ENCODE data around the gene NLRP1. TPM values are rescaled to one million over a fixed set of nuclear protein-coding genes. Genes with fewer than 3 reads are reported as not detected.

Gene NLRP1
- total and polyA plus RNA-seq, 2 of the 13 experiments (the other 11 are each of a cell fraction or from before 2014, with no cell fraction given): 3.4 to 3.7 TPM

GRCh38 chr17:5500589-5501391 lies 83.5 kb downstream of the NLRP1 start (continued):
- TF ChIP-seq, protein P1, sequence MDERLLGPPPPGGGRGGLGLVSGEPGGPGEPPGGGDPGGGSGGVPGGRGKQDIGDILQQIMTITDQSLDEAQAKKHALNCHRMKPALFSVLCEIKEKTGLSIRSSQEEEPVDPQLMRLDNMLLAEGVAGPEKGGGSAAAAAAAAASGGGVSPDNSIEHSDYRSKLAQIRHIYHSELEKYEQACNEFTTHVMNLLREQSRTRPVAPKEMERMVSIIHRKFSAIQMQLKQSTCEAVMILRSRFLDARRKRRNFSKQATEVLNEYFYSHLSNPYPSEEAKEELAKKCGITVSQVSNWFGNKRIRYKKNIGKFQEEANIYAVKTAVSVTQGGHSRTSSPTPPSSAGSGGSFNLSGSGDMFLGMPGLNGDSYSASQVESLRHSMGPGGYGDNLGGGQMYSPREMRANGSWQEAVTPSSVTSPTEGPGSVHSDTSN (CRISPR knock-in tag; IDR thresholded peaks at IDR 0.05): no peak
- TF ChIP-seq, protein P2, sequence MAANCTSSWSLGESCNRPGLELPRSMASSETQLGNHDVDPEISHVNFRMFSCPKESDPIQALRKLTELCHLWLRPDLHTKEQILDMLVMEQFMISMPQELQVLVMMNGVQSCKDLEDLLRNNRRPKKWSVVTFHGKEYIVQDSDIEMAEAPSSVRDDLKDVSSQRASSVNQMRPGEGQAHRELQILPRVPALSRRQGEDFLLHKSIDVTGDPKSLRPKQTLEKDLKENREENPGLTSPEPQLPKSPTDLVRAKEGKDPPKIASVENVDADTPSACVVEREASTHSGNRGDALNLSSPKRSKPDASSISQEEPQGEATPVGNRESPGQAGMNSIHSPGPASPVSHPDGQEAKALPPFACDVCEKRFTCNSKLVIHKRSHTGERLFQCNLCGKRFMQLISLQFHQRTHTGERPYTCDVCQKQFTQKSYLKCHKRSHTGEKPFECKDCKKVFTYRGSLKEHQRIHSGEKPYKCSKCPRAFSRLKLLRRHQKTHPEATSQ (CRISPR knock-in tag; IDR thresholded peaks at IDR 0.05; ENCODE audit: borderline replicate concordance): no peak
- TF ChIP-seq, protein P3, sequence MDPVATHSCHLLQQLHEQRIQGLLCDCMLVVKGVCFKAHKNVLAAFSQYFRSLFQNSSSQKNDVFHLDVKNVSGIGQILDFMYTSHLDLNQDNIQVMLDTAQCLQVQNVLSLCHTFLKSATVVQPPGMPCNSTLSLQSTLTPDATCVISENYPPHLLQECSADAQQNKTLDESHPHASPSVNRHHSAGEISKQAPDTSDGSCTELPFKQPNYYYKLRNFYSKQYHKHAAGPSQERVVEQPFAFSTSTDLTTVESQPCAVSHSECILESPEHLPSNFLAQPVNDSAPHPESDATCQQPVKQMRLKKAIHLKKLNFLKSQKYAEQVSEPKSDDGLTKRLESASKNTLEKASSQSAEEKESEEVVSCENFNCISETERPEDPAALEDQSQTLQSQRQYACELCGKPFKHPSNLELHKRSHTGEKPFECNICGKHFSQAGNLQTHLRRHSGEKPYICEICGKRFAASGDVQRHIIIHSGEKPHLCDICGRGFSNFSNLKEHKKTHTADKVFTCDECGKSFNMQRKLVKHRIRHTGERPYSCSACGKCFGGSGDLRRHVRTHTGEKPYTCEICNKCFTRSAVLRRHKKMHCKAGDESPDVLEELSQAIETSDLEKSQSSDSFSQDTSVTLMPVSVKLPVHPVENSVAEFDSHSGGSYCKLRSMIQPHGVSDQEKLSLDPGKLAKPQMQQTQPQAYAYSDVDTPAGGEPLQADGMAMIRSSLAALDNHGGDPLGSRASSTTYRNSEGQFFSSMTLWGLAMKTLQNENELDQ (CRISPR knock-in tag; IDR thresholded peaks at IDR 0.05; ENCODE audit: borderline replicate concordance): no peak
- TF ChIP-seq ZNF263 (CRISPR knock-in tag; IDR thresholded peaks at IDR 0.05) (no peak), ZMYM2 (CRISPR knock-in tag; IDR thresholded peaks at IDR 0.05) (0 out of 2 replicates have a peak, but pooled peaks have one; percentile 37), TFDP2 (CRISPR knock-in tag; IDR thresholded peaks at IDR 0.05) (no peak), ETV6 (CRISPR knock-in tag; conservative IDR thresholded peaks at IDR 0.05) (no peak), ZNF382 (CRISPR knock-in tag; IDR thresholded peaks at IDR 0.05; ENCODE audit: borderline replicate concordance) (no peak), SAP130 (CRISPR knock-in tag; IDR thresholded peaks at IDR 0.05; ENCODE audit: low read depth) (peak; percentile 76), MIER2 (CRISPR knock-in tag; IDR thresholded peaks at IDR 0.05) (no peak), ZNF432 (CRISPR knock-in tag; IDR thresholded peaks at IDR 0.05; ENCODE audit: borderline replicate concordance) (no peak), PRPF4 (IDR thresholded peaks at IDR 0.05; ENCODE audit: low read depth, low read length, poor library complexity, severe bottlenecking) (no peak), PAWR (CRISPR knock-in tag; IDR thresholded peaks at IDR 0.05; ENCODE audit: borderline replicate concordance) (no peak), IKZF4 (CRISPR knock-in tag; IDR thresholded peaks at IDR 0.05; ENCODE audit: borderline replicate concordance, low read depth, not compliant biosample characterization) (no peak)
- TF ChIP-seq, protein P4, sequence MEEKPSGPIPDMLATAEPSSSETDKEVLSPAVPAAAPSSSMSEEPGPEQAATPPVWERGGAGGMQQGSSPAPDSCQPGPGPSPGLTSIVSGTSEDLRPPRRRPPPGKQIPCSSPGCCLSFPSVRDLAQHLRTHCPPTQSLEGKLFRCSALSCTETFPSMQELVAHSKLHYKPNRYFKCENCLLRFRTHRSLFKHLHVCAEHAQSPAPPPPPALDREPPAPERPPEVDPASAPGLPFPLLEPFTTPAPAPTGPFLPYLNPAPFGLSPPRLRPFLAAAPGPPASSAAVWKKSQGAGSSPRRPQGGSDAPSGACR (CRISPR knock-in tag; IDR thresholded peaks at IDR 0.05): no peak
- TF ChIP-seq, protein P5, sequence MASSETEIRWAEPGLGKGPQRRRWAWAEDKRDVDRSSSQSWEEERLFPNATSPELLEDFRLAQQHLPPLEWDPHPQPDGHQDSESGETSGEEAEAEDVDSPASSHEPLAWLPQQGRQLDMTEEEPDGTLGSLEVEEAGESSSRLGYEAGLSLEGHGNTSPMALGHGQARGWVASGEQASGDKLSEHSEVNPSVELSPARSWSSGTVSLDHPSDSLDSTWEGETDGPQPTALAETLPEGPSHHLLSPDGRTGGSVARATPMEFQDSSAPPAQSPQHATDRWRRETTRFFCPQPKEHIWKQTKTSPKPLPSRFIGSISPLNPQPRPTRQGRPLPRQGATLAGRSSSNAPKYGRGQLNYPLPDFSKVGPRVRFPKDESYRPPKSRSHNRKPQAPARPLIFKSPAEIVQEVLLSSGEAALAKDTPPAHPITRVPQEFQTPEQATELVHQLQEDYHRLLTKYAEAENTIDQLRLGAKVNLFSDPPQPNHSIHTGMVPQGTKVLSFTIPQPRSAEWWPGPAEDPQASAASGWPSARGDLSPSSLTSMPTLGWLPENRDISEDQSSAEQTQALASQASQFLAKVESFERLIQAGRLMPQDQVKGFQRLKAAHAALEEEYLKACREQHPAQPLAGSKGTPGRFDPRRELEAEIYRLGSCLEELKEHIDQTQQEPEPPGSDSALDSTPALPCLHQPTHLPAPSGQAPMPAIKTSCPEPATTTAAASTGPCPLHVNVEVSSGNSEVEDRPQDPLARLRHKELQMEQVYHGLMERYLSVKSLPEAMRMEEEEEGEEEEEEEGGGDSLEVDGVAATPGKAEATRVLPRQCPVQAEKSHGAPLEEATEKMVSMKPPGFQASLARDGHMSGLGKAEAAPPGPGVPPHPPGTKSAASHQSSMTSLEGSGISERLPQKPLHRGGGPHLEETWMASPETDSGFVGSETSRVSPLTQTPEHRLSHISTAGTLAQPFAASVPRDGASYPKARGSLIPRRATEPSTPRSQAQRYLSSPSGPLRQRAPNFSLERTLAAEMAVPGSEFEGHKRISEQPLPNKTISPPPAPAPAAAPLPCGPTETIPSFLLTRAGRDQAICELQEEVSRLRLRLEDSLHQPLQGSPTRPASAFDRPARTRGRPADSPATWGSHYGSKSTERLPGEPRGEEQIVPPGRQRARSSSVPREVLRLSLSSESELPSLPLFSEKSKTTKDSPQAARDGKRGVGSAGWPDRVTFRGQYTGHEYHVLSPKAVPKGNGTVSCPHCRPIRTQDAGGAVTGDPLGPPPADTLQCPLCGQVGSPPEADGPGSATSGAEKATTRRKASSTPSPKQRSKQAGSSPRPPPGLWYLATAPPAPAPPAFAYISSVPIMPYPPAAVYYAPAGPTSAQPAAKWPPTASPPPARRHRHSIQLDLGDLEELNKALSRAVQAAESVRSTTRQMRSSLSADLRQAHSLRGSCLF (CRISPR knock-in tag; IDR thresholded peaks at IDR 0.05; ENCODE audit: borderline replicate concordance): no peak

All from HepG2 (cell line).